GM12874 (cell line): ENCODE results near the gene POLD2.

Experiments
- TF ChIP-seq, protein P1 (sequence below): IDR thresholded peaks from 2 replicates; pipeline ENCODE4 v1.5.1; 2011; ENCODE audit warnings: low read depth, mild to moderate bottlenecking, control low read depth, low read length, moderate library complexity; ENCODE audit not compliant: insufficient read depth

The POLD2 gene

DNA sequence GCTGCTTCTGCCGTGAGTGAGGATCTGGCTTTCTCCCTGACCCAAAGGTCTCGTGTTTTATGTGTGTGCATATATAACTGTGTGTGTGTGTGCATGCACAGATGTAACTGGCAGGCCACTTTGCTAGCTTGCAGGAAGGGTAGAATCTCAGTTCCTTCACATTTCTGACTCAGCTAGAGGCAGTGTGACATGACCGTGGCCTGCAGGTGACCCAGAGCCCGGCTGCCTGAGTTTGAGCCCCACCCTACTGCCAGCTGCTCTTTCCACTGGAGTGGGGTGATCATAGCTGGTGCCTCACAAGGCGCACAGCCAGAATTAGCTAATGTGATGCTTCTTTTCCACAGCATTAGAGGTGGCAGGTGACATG is 27.1 kb upstream of the POLD2 start:
- TF ChIP-seq, protein P1, sequence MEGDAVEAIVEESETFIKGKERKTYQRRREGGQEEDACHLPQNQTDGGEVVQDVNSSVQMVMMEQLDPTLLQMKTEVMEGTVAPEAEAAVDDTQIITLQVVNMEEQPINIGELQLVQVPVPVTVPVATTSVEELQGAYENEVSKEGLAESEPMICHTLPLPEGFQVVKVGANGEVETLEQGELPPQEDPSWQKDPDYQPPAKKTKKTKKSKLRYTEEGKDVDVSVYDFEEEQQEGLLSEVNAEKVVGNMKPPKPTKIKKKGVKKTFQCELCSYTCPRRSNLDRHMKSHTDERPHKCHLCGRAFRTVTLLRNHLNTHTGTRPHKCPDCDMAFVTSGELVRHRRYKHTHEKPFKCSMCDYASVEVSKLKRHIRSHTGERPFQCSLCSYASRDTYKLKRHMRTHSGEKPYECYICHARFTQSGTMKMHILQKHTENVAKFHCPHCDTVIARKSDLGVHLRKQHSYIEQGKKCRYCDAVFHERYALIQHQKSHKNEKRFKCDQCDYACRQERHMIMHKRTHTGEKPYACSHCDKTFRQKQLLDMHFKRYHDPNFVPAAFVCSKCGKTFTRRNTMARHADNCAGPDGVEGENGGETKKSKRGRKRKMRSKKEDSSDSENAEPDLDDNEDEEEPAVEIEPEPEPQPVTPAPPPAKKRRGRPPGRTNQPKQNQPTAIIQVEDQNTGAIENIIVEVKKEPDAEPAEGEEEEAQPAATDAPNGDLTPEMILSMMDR = no peak

GRCh38 chr7:44149571-44150465 is 26.5 kb upstream of the POLD2 start:
- TF ChIP-seq, protein P1 = no peak

GRCh38 chr7:44148961-44149536 is 25.7 kb upstream of the POLD2 start:
- TF ChIP-seq, protein P1 = no peak

DNA sequence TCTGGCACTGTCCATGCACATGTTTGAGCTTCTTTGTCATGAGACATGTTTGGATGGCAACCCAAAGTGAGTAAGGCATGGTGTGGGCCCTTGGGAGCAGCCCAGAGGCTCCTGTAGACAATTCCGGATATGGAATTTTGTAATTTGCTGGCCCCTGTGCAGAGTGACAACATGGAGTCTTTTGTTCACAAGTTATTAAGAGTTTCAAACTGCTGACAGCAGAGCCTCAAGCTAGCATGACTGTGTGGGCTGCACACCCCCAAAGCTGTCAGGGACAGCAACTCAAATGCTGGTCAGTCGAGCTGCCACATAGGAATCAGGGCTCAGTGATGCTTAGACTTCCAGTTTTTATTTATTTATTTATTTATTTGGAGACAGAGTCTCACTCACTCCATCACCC is 24.8 kb upstream of the POLD2 start:
- TF ChIP-seq, protein P1 = no peak

DNA sequence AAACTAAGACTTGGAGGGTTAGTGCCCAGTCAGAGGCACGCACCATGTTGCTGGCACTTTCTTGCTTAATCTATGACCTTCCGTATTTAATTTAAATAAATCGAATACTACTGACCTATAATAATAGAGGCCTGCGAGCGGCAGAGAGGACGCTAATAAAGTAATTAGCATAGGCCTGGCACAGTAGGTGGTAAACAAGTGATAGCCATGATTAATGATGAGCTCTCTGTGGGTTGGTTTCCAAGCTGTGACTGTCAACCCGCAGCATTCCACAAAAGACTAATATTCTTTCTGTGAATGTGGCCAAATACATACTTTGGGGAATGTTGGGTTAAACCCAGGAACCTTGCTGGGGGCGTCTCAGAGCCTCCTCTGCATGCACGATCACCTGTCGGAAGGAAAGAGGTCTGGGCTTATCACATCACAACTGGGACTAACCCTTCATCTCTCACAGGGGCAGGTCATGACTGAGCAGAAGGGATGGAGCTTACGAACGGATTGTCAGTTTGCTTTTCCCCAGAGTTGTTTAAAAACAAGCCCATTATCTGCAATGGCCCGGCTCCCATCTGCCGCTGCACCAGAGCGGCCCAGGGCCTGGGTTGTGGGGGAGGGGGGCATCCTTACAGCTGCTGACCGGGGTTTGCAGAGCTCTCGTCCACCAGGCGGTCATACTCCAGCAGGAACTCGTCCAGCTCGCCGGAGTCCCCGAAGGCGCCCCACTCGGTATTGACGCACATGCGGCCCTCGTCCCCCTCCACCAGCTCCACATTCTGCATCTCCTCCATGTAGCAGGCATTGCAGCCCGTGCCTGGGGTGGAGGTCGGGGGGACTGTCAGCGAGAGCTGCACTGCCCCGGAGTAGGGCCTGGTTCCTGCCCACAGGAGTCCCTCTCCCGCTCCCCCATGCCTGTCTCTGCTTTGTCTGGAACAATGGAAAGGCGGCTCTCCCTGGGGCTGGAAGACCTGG is 24.0 kb upstream of the POLD2 start:
- TF ChIP-seq, protein P1 = no peak

- TF ChIP-seq, protein P1 = no peak
Observed at GRCh38 chr7:44145969-44146911, 22.9 kb upstream of the POLD2 start.
